Suprapubic skin (tissue), 4 donors: ENCODE measurements around the gene ELMO1. TPM values are rescaled to one million over a fixed set of nuclear protein-coding genes. Genes with fewer than 3 reads are reported as not detected.

ENCODE experiments used
- DNase-seq, 2 donors: peaks; one replicate each; pipeline ENCODE4 v3.0.0-alpha.2; 2019; ENCODE audit warnings: low spot score in 2 of 2
- H3K27ac ChIP-seq: fragments of 200-600 bp; sonication (generic); one replicate; pipeline ENCODE4 v1.5.1; 2019
- H3K27me3 ChIP-seq: fragments of 200-600 bp; sonication (generic); one replicate; pipeline ENCODE4 v1.5.1; 2019
- H3K36me3 ChIP-seq: fragments of 200-600 bp; sonication (generic); one replicate; pipeline ENCODE4 v1.5.1; 2019
- H3K4me1 ChIP-seq: fragments of 200-600 bp; sonication (generic); one replicate; pipeline ENCODE4 v1.5.1; 2019
- H3K4me3 ChIP-seq: fragments of 200-600 bp; sonication (generic); one replicate; pipeline ENCODE4 v1.5.1; 2019; ENCODE audit warnings: mild to moderate bottlenecking
- H3K9me3 ChIP-seq: fragments of 200-600 bp; sonication (generic); one replicate; pipeline ENCODE4 v1.5.1; 2019
- EP300 ChIP-seq: sonication (generic); formaldehyde crosslinking; IDR thresholded peaks from one replicate; pipeline ENCODE4 v1.6.1; 2017; ENCODE audit warnings: antibody characterized with exemption
- POLR2A ChIP-seq, 2 donors: fragments of 450-650 bp; IDR thresholded peaks; one replicate each; pipeline ENCODE4 v1.6.1; 2017; ENCODE audit warnings: antibody characterized with exemption in 2 of 2, mild to moderate bottlenecking in 2 of 2, moderate library complexity in 2 of 2
- POLR2AphosphoS5 ChIP-seq, 3 donors: sonication (generic); formaldehyde crosslinking; IDR thresholded peaks; one replicate each; pipeline ENCODE4 v1.6.1; 2017; ENCODE audit warnings: antibody characterized with exemption in 3 of 3
- WGBS: methylation state at CpG from one replicate; pipeline ENCODE4 v1.1.5; 2018; 5-methylcytosine and 5-hydroxymethylcytosine counted together
- total RNA-seq, 4 donors: library from RNA; depleted of rRNA; stranded (reverse); fragments of >200 nt; gene quantifications; one replicate each; pipeline ENCODE4 v1.1.0, GENCODE V29; 2016
- TF ChIP-seq, protein P1 (sequence below), 2 donors: fragments of 200-600 bp in 1 of 2; fragments of 450-650 bp in 1 of 2; sonication (generic) in 1 of 2; IDR thresholded peaks; one replicate each; pipeline ENCODE4 v1.5.1; 2016 to 2019; ENCODE audit warnings: antibody characterized with exemption in 2 of 2, mild to moderate bottlenecking in 1 of 2, moderate library complexity in 1 of 2

Gene ELMO1
- total RNA-seq, 4 donors from 2014 or later: 9.8 to 49.6 (median 22.2) TPM

DNA sequence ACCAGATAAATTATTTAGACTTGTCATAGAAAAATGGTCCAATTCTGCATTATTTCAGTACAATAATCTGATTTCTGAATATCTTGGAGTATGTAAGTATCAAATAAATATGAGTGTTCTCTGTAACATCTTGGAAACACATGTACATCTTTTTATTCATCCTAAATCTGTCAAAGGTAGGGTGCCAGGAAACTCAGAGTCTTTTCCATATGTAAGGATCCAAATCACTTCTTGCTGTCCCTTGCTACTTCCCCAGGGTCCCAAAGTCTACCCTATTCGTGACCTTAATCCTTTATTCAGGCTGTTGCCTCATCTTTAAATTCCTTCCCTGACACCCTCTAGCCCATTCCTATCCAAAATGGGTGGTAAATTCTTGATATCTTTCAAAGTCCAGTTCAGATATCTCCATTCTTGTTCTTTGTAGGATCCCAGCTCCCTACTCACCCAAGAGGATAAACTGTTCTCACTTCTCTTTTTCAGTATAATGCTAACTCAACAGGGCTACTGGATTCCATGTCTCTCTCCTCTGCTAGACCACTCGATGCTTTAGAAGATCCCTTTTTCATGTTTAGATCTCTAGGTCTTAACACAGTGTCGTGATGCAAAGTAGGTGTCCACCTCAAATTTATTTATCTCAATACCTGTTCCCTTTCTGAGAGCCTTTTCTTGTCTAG, 493.1 kb downstream of the ELMO1 start:
- no peaks in the 10 kb centered on the region for H3K27me3 ChIP-seq
- TF ChIP-seq POLR2A (IDR thresholded peaks at IDR 0.05) (no peak), EP300 (no peak), POLR2AphosphoS5 (IDR thresholded peaks at IDR 0.05) (no peak)
- TF ChIP-seq, protein P1, sequence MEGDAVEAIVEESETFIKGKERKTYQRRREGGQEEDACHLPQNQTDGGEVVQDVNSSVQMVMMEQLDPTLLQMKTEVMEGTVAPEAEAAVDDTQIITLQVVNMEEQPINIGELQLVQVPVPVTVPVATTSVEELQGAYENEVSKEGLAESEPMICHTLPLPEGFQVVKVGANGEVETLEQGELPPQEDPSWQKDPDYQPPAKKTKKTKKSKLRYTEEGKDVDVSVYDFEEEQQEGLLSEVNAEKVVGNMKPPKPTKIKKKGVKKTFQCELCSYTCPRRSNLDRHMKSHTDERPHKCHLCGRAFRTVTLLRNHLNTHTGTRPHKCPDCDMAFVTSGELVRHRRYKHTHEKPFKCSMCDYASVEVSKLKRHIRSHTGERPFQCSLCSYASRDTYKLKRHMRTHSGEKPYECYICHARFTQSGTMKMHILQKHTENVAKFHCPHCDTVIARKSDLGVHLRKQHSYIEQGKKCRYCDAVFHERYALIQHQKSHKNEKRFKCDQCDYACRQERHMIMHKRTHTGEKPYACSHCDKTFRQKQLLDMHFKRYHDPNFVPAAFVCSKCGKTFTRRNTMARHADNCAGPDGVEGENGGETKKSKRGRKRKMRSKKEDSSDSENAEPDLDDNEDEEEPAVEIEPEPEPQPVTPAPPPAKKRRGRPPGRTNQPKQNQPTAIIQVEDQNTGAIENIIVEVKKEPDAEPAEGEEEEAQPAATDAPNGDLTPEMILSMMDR (IDR thresholded peaks at IDR 0.05): no peak
- no peak overlapping the region for H3K27ac ChIP-seq
- no peaks in the 10 kb centered on the region for H3K4me1 ChIP-seq
- DNase-seq: no peak
- no peaks in the 10 kb centered on the region for H3K36me3 ChIP-seq
- 87% methylated on average over 3 of the region's 3 CpGs for WGBS
- H3K9me3 ChIP-seq: no peaks in the 10 kb centered on the region
- no peak overlapping the region for H3K4me3 ChIP-seq

- WGBS: 94% methylated on average over 3 of the region's 3 CpGs
- no peaks in the 10 kb centered on the region for H3K9me3 ChIP-seq
Observed at GRCh38 chr7:36951257-36951697, 497.4 kb downstream of the ELMO1 start.

GRCh38 chr7:36949711-36950600, 498.7 kb downstream of the ELMO1 start:
- Histone ChIP-seq H3K27me3 (no peaks in the 10 kb centered on the region), H3K4me3 (no peak overlapping the region), H3K36me3 (no peaks in the 10 kb centered on the region), H3K9me3 (no peaks in the 10 kb centered on the region), H3K27ac (no peak overlapping the region), H3K4me1 (no peaks in the 10 kb centered on the region)
- 57% methylated on average over 8 of the region's 8 CpGs for WGBS
- no peak for TF ChIP-seq POLR2A (IDR thresholded peaks at IDR 0.05)
- TF ChIP-seq EP300: no peak
- TF ChIP-seq, protein P1 (IDR thresholded peaks at IDR 0.05): no peak
- no peak for TF ChIP-seq POLR2AphosphoS5 (IDR thresholded peaks at IDR 0.05)
- no peak for DNase-seq

More at GRCh38 chr7:36951257-36951697, 497.4 kb downstream of the ELMO1 start:
- Histone ChIP-seq H3K36me3 (no peaks in the 10 kb centered on the region), H3K27ac (no peak overlapping the region), H3K27me3 (no peaks in the 10 kb centered on the region), H3K4me1 (no peaks in the 10 kb centered on the region), H3K4me3 (no peak overlapping the region)
- TF ChIP-seq, protein P1 (IDR thresholded peaks at IDR 0.05): no peak
- TF ChIP-seq POLR2A (IDR thresholded peaks at IDR 0.05) (no peak), EP300 (no peak), POLR2AphosphoS5 (IDR thresholded peaks at IDR 0.05) (no peak)
- no peak for DNase-seq

GRCh38 chr7:36946401-36946739, 502.3 kb downstream of the ELMO1 start:
- H3K4me3 ChIP-seq: no peak overlapping the region
- whole genome bisulfite sequencing: 69% methylated on average over 2 of the region's 2 CpGs
- TF ChIP-seq POLR2AphosphoS5 (IDR thresholded peaks at IDR 0.05) (no peak), POLR2A (IDR thresholded peaks at IDR 0.05) (no peak), EP300 (no peak)
- TF ChIP-seq, protein P1 (IDR thresholded peaks at IDR 0.05): no peak
- H3K36me3 ChIP-seq: no peaks in the 10 kb centered on the region
- no peaks in the 10 kb centered on the region for H3K9me3 ChIP-seq
- DNase-seq: no peak
- no peak overlapping the region for H3K27ac ChIP-seq
- no peaks in the 10 kb centered on the region for H3K4me1 ChIP-seq
- H3K27me3 ChIP-seq: no peaks in the 10 kb centered on the region
